ENCODE data around the gene ASCL3.
"Not testable (repeated sequence)": the region's sequence is repeated elsewhere in the genome, so short reads cannot be mapped to it uniquely, and the experiment has no call there.

ASCL3 gene

DNA sequence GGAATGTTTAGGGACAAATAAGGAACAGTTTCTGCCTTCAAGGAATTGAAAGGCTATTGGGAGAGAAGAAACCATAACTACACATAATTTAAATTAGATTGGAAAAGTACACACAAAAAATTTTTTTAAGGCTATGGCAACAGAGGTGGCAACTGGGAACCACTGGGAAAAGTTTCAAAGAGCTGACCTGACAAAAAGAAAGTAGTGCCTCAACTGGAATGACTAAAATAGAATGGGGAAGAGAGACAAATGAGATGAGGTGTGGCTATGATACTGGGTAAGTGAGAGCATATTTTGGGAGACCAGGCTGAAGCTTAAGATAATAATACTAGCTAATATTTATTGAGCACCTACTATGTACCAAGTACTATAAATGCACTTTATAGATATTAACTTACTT is 34.7 kb downstream of the ASCL3 start:
- DNase-seq = no peak

DNA sequence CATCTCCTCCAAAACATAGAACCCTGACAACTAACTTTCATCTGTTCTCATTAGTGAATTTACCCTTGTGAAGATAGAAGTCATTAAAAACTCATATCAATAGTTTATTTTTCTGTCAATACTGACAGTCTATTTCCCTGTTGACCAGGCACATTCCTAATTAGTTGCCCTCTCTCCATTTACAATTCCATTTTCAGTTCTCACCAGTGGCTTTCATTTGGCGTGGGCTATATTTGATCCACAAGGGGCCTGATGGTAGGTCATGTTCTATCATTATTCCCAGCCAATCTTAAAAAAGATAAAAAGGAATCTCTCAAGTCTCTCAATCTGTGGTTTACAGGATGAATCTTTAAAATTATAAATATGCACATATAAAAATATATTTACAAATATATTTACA is 35.7 kb downstream of the ASCL3 start:
- no peak for DNase-seq

DNA sequence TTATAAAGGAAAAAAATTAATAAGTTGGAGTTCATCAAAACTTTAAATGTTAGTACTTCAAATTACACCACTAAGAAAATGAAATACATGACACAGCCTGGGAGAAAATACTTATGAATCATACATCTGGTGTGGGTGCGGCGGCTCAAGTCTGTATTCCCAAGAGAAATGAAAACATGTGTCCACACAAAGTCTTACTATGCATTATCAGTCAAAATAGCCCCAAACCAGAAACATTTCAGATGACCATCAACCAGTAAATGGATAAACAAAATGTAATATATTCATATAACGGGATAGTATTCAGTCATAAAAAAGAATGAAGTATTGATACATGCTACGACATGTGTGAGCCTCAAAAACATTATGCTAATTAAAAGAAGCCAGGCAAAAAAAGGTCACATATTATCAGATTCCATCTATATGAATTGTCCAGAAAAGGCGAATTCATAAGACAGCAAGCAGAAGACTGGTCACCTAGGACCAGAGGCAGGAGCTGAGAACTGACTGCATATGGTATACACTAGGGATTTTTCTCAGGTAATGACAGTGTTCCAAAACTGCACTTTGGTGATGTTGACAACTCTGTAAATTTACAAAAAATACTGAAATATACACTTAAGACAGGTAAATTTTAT is 37.2 kb downstream of the ASCL3 start:
- DNase-seq = no peak

DNA sequence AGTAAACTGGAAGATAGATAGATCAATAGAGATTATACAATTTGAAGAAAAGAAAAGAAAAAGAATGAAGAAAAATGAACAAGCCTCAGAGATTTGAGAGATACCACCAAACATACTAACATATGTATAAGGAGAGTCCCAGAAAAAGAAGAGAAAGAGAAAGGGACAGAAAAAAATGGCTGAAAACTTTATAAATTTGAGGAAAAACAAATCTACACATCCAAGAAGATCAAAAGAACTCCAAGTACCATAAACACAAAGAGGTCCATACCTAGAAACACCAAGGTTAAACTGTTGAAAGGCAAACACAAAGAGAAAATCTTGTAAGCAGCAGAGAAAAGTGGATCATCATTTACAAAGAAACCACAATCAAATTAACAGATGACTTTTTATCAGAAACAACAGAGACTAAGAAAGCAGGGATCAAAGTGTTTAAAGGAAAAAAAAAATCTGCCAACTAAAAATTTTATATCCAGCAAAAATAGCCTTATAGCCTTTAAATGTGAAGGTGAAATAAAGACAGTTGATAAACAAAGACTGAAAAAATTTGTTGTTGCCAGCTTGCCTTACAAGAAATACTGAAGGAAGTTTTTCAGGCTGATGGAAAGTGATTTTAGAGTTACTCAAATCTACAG is 43.6 kb downstream of the ASCL3 start:
- no peak for DNase-seq

DNA sequence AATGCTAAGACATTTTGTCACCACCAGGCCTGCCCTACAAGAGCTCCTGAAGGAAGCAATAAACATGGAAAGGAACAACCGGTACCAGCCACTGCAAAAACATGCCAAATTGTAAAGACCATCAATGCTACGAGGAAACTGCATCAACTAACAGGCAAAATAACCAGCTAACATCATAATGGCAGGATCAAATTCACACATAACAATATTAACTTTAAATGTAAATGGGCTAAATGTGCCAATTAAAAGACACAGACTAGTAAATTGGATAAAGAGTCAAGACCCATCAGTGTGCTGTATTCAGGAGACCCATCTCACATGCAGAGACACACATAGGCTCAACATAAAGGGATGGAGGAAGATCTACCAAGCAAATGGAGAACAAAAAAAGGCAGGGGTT is 51.6 kb downstream of the ASCL3 start:
- DNase-seq = not testable (repeated sequence)

Measured in CD4-positive, alpha-beta T cell treated with Interleukin-4 for 1 hour (primary cell).